ENCODE results near the gene EIF3B.

DNA sequence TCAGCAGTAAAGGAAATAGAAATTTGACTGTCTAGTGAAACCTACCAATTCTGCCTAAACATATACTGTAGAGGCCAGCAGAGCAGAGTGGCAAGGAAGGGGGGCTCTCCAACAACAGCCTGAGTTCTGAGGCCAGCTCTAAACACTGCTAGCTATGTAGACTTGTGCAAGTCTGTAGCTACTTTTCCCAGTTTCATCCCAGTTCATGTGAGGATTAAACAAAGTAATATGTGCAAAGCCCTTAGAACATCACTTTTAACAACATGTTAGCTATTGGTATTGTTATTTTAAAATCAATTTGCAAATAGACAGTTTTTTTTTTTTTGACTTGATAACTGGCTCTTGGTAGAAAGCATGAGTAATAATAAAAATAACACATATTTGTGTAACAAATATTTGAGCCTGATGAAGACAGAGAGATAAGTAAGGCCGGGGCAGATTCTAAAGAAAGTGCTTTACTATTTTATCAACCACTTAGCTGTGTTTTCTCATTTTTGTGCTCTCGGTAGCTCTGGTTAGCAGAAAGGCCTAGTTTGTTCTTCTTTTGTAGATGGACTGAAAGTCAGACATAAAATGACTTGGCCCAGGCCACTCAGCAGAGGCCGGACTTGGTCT, 58.1 kb downstream of the EIF3B start:
- TF ChIP-seq POLR2A (IDR thresholded peaks at IDR 0.05; ENCODE audit: low read depth, low read length) (no peak), POLR2AphosphoS5 (IDR thresholded peaks at IDR 0.05; ENCODE audit: low read depth, low read length) (no peak), PAX5 (IDR thresholded peaks at IDR 0.05; ENCODE audit: insufficient read depth, low read length, severe bottlenecking) (no peak), POU2F2 (IDR thresholded peaks at IDR 0.05; ENCODE audit: low read depth, low read length) (no peak)
